WERI-Rb-1 (cell line): Measurements from ENCODE around the gene TENM4.

Experiments used
- DNase-seq: peaks from one replicate; pipeline ENCODE4 v3.0.0-alpha.2; 2020
- H3K27ac ChIP-seq: fragments of 250-450 bp; sonication (Bioruptor Pico); 2 replicates; pipeline ENCODE4 v1.5.1; 2020; ENCODE audit warnings: mild to moderate bottlenecking, moderate library complexity
- H3K27me3 ChIP-seq: fragments of 250-450 bp; sonication (Bioruptor Pico); 2 replicates; pipeline ENCODE4 v1.5.1; 2021; ENCODE audit warnings: mild to moderate bottlenecking, low read depth, moderate library complexity; ENCODE audit not compliant: insufficient read depth, severe bottlenecking
- H3K36me3 ChIP-seq: fragments of 250-450 bp; sonication (Bioruptor Pico); 2 replicates; pipeline ENCODE4 v1.5.1; 2020; ENCODE audit warnings: mild to moderate bottlenecking, moderate library complexity
- H3K4me3 ChIP-seq: 2 replicates; pipeline ENCODE4 v1.5.1; 2011; ENCODE audit warnings: low read depth, mild to moderate bottlenecking, control low read depth, low read length
- H3K9me3 ChIP-seq: fragments of 250-450 bp; sonication (Bioruptor Pico); 2 replicates; pipeline ENCODE4 v1.5.1; 2021; ENCODE audit warnings: mild to moderate bottlenecking, moderate library complexity; ENCODE audit not compliant: severe bottlenecking
- TF ChIP-seq, protein P1 (sequence below): IDR thresholded peaks from 2 replicates; pipeline ENCODE4 v1.5.1; 2011; ENCODE audit warnings: low read depth, mild to moderate bottlenecking, control low read depth, inconsistent platforms, low read length

Gene TENM4

DNA sequence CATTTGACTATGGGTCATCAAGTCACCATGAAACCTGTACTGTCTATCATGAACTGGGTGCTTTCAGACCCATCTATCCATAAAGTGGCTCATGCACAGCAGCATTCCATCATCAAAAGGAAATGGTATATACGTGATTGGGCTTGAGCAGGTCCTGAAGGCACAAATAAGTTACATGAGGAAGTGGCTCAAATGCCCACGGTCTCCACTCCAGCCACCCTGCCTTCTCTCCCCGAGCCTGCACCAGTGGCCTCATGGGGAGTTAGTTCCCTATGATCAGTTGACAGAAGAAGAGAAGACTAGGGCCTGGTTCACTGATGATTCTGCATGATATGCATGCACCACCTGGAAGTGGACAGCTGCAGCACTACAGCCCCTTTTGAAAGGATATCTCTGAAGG lies 312.5 kb downstream of the TENM4 start:
- Histone ChIP-seq H3K9me3 (peaks cover 15% of the 10 kb centered on the region), H3K4me3 (no peak overlapping the region), H3K27me3 (no peaks in the 10 kb centered on the region), H3K27ac (no peak overlapping the region), H3K36me3 (no peaks in the 10 kb centered on the region)
- DNase-seq, result no peak
- TF ChIP-seq, protein P1, sequence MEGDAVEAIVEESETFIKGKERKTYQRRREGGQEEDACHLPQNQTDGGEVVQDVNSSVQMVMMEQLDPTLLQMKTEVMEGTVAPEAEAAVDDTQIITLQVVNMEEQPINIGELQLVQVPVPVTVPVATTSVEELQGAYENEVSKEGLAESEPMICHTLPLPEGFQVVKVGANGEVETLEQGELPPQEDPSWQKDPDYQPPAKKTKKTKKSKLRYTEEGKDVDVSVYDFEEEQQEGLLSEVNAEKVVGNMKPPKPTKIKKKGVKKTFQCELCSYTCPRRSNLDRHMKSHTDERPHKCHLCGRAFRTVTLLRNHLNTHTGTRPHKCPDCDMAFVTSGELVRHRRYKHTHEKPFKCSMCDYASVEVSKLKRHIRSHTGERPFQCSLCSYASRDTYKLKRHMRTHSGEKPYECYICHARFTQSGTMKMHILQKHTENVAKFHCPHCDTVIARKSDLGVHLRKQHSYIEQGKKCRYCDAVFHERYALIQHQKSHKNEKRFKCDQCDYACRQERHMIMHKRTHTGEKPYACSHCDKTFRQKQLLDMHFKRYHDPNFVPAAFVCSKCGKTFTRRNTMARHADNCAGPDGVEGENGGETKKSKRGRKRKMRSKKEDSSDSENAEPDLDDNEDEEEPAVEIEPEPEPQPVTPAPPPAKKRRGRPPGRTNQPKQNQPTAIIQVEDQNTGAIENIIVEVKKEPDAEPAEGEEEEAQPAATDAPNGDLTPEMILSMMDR, result no peak

DNA sequence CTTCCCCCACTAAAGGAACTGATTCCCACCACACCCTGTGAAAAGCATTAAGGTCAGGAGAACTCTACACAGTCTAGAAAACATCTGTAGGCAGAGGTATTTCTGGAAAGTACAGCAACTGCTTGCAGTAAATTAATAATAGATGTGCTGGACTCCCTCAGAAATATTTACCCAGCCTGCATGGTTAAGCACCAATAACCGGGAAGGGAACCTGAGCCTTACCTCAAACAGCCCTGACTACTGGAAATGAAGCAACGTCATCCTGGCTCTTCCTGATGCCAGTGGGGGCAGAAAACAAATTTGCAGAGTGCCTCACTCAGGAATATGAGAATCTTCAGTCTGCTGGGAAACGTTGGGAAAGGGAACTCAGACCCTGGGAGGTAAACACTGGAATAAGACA lies 318.1 kb downstream of the TENM4 start:
- no peaks in the 10 kb centered on the region for H3K36me3 ChIP-seq
- H3K27ac ChIP-seq, result no peak overlapping the region
- H3K27me3 ChIP-seq, result no peaks in the 10 kb centered on the region
- peaks cover 9% of the 10 kb centered on the region for H3K9me3 ChIP-seq
- H3K4me3 ChIP-seq, result no peak overlapping the region
- TF ChIP-seq, protein P1, result no peak
- no peak for DNase-seq

DNA sequence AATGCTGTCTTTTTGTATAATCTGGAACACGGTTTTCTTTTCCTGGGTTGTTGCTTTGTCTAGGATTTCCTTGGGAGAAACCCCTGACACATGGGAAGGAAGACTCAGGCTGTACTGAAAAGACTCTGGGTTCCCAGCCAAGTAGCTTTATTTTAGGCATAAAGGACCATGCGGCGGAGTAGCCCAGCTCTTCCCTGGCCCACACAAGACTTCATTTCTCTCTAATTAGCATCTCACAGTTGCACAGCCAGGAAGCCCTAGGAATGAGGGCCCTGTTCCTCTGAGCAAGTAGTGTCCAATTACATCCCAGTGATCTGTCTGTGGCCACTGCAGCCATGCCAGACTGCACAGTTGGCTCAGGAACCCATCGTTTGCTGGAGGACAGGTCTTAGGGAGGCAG lies 319.5 kb downstream of the TENM4 start:
- no peak overlapping the region for H3K4me3 ChIP-seq
- DNase-seq, result peak; percentile 26
- TF ChIP-seq, protein P1, result no peak
- H3K27me3 ChIP-seq, result no peaks in the 10 kb centered on the region
- no peaks in the 10 kb centered on the region for H3K36me3 ChIP-seq
- peak overlapping the region; percentile 73; the same call in 1 of the 2 replicates for H3K27ac ChIP-seq
- peaks cover 5% of the 10 kb centered on the region for H3K9me3 ChIP-seq

DNA sequence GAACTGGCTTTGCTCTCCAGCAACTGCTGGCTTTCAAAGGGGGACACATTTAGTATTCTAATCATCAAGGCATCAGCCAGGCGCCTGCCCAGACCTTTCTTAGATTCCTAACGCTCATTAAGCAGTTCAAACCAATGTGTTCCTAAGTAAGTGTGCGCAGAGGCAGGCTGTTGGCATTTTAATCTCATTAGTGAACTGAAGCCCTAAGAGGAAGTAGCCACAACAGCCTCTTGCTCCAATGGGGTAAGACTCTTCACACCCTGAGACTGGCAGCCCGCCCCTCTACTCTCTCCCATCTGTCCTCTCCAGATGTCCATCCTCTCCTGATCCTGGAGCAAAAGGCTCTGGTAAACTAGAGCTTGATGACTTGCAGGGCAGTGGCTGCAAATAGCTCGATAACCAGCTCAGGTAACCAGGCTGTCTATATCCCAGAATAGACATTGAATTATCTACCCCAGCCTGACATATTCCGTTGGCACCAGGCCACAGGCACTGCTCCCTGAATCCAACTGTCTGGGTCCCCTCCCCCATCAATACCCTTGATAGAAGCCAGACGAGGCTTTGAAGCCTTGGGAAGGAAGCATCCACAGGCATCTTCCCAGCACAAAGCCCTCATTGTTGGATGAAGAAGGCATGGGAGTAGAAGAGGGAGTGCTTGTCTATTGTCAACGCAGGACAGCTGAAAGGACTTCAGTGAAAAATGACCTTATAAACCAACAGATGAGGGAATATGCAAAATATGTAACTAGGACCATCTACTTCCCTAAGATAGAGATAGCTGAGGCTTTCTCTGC lies 321.1 kb downstream of the TENM4 start:
- peak; percentile 95 for DNase-seq
- Histone ChIP-seq H3K36me3 (no peaks in the 10 kb centered on the region), H3K27me3 (no peaks in the 10 kb centered on the region), H3K27ac (peak overlapping the region; percentile 73), H3K4me3 (no peak overlapping the region), H3K9me3 (peaks cover 2% of the 10 kb centered on the region)
- TF ChIP-seq, protein P1, result no peak

DNA sequence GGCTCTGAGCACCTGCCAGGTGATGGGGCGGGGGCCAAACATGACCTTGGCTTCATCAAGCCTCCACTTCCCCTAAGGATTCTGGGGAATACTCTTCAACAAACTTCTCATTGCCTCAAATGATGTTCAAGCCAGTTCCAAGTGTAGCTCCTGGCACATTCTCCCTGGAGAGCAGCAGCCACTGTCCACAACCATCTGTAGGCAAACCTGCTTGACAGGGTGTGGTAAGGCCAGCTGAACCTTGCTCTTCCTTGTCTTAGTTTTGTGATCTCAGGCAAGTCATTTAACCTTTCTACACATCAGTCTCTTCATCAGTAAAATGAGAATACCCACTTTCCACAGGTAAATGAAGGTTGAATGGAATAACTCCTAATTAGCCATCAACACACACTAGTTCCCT lies 323.3 kb downstream of the TENM4 start:
- no peak for DNase-seq
- H3K36me3 ChIP-seq, result no peaks in the 10 kb centered on the region
- TF ChIP-seq, protein P1, result no peak
- peaks cover 6% of the 10 kb centered on the region for H3K9me3 ChIP-seq
- no peaks in the 10 kb centered on the region for H3K27me3 ChIP-seq
- no peak overlapping the region for H3K27ac ChIP-seq
- H3K4me3 ChIP-seq, result no peak overlapping the region

DNA sequence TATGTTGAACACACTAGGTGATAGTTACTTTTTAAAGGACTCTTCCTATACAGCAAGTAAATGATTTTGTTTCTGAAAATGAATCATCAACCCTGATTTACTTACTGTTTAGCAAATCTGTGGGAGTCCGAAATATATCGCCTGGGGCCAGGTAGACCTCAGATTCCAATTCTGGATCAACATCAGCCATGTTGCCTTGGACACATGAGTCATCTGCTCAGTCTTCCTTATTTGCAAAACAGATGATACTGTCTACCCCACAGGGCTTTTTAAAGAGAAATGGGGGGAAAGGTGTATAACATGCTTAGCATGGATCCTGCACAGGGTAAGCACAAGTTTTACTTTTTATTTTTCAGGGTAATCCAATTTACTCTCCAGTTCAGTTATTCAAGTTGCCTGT lies 324.2 kb downstream of the TENM4 start:
- Histone ChIP-seq H3K9me3 (peaks cover 6% of the 10 kb centered on the region), H3K27me3 (no peaks in the 10 kb centered on the region), H3K27ac (no peak overlapping the region), H3K36me3 (no peaks in the 10 kb centered on the region), H3K4me3 (no peak overlapping the region)
- TF ChIP-seq, protein P1, result no peak
- DNase-seq, result no peak
